Neural cell (in vitro differentiated cells): ENCODE measurements around the gene BCAS1. TPM values are rescaled to one million over a fixed set of nuclear protein-coding genes. Genes with fewer than 3 reads are reported as not detected.

ENCODE experiments used
- H2AFZ ChIP-seq: fragments of 200-600, 300-800 bp; sonication (generic), shearing (Covaris generic); 2 replicates; pipeline ENCODE4 v1.6.0; 2014; ENCODE audit warnings: low read depth, mild to moderate bottlenecking, antibody characterized with exemption, low read length, moderate library complexity
- H3F3A ChIP-seq: fragments of 200-600 bp; shearing (Covaris generic); 2 replicates; pipeline ENCODE4 v1.6.1; 2016; ENCODE audit warnings: mild to moderate bottlenecking, moderate library complexity, mixed read lengths, antibody characterized with exemption, low read length; ENCODE audit not compliant: insufficient read depth, poor library complexity, severe bottlenecking
- H3K27ac ChIP-seq: fragments of 200-600, 300-800 bp; sonication (generic), shearing (Covaris generic); 2 replicates; pipeline ENCODE4 v1.5.1; 2014; ENCODE audit warnings: mild to moderate bottlenecking, low read length, moderate library complexity
- H3K27me3 ChIP-seq: fragments of 300-800, 200-600 bp; sonication (generic), shearing (Covaris generic); 2 replicates; pipeline ENCODE4 v1.6.0; 2014; ENCODE audit warnings: mild to moderate bottlenecking, low read depth, low read length, moderate library complexity; ENCODE audit not compliant: insufficient read depth
- H3K36me3 ChIP-seq: fragments of 300-800, 200-600 bp; sonication (generic), shearing (Covaris generic); 2 replicates; pipeline ENCODE4 v1.5.1; 2014; ENCODE audit warnings: mild to moderate bottlenecking, antibody characterized with exemption, low read length, moderate library complexity; ENCODE audit not compliant: insufficient read depth
- H3K4me2 ChIP-seq: fragments of 300-800, 200-600 bp; sonication (generic), shearing (Covaris generic); 2 replicates; pipeline ENCODE4 v1.6.0; 2014; ENCODE audit warnings: mild to moderate bottlenecking, low read length
- H3K4me3 ChIP-seq: fragments of 300-800, 200-600 bp; sonication (generic), shearing (Covaris generic); 2 replicates; pipeline ENCODE4 v1.5.1; 2014; ENCODE audit warnings: mild to moderate bottlenecking, low read length, moderate library complexity
- H3K79me2 ChIP-seq: fragments of 200-600 bp; shearing (Covaris generic); replicated peaks from 2 replicates; pipeline ENCODE4 v1.6.0; 2014; ENCODE audit warnings: mild to moderate bottlenecking, low read length, moderate library complexity; ENCODE audit not compliant: insufficient read depth
- H3K9ac ChIP-seq: fragments of 300-800, 200-600 bp; sonication (generic), shearing (Covaris generic); 2 replicates; pipeline ENCODE4 v1.6.1; 2016; ENCODE audit warnings: mild to moderate bottlenecking, low read length, mixed read lengths
- H3K9me2 ChIP-seq: fragments of 200-600 bp; shearing (Covaris generic); 2 replicates; pipeline ENCODE4 v1.6.1; 2016; ENCODE audit warnings: mild to moderate bottlenecking, low read length, mixed read lengths; ENCODE audit not compliant: insufficient read depth
- H3K9me3 ChIP-seq: fragments of 200-600, 300-800 bp; sonication (generic), shearing (Covaris generic); 2 replicates; pipeline ENCODE4 v1.6.1; 2016; ENCODE audit warnings: mild to moderate bottlenecking, mixed run types, low read length, moderate library complexity, mixed read lengths
- H4K20me1 ChIP-seq: fragments of 200-600 bp; shearing (Covaris generic); 2 replicates; pipeline ENCODE4 v1.6.1; 2016; ENCODE audit warnings: mild to moderate bottlenecking, mixed run types; ENCODE audit not compliant: insufficient read depth
- CTCF ChIP-seq: fragments of 450-650 bp; IDR thresholded peaks from 2 replicates; pipeline ENCODE4 v1.5.1; 2014; ENCODE audit warnings: antibody characterized with exemption, mild to moderate bottlenecking, moderate library complexity; ENCODE audit not compliant: poor library complexity, severe bottlenecking
- EP300 ChIP-seq: fragments of 450-650 bp; conservative IDR thresholded peaks from 2 replicates; pipeline ENCODE4 v1.6.1; 2014; ENCODE audit warnings: antibody characterized with exemption, mild to moderate bottlenecking, moderate library complexity; ENCODE audit not compliant: poor library complexity, severe bottlenecking
- EZH2 ChIP-seq: fragments of 200-600, 300-800 bp; shearing (Covaris generic), sonication (generic); IDR thresholded peaks from 2 replicates; pipeline ENCODE4 v1.6.1; 2014; ENCODE audit warnings: antibody characterized with exemption, low read length, borderline replicate concordance, mild to moderate bottlenecking; ENCODE audit not compliant: insufficient read depth, poor library complexity, severe bottlenecking
- MXI1 ChIP-seq: fragments of 450-650 bp; conservative IDR thresholded peaks from 2 replicates; pipeline ENCODE4 v1.6.1; 2014; ENCODE audit warnings: antibody characterized with exemption, mild to moderate bottlenecking; ENCODE audit not compliant: poor library complexity, severe bottlenecking
- POLR2AphosphoS5 ChIP-seq: IDR thresholded peaks from 2 replicates; pipeline ENCODE4 v1.6.1; 2012
- RAD21 ChIP-seq: fragments of 450-650 bp; conservative IDR thresholded peaks from 2 replicates; pipeline ENCODE4 v1.6.1; 2014; ENCODE audit warnings: antibody characterized with exemption, mild to moderate bottlenecking, moderate library complexity
- REST ChIP-seq: IDR thresholded peaks from 2 replicates; pipeline ENCODE4 v1.6.1; 2012; ENCODE audit warnings: borderline replicate concordance
- SMC3 ChIP-seq: fragments of 450-650 bp; conservative IDR thresholded peaks from 2 replicates; pipeline ENCODE4 v1.6.1; 2014; ENCODE audit warnings: antibody characterized with exemption, mild to moderate bottlenecking, moderate library complexity; ENCODE audit not compliant: poor library complexity
- TAF1 ChIP-seq: IDR thresholded peaks from 2 replicates; pipeline ENCODE4 v1.6.1; 2012; ENCODE audit warnings: low read depth
- polyA plus RNA-seq: library from polyadenylated mRNA; depleted of rRNA; stranded (reverse); fragments of >200 nt; gene quantifications from 2 replicates; pipeline ENCODE4 v1.2.3, GENCODE V29; 2014

The BCAS1 gene
- polyA plus RNA-seq, 1 donor from 2014 or later = not detected

GRCh38 chr20:53989401-53989800 lies 81.0 kb downstream of the BCAS1 start:
- H3K4me3 ChIP-seq = no peak overlapping the region
- H3K9me2 ChIP-seq = no peaks in the 10 kb centered on the region
- no peak overlapping the region for H3K4me2 ChIP-seq
- H3K9me3 ChIP-seq = no peaks in the 10 kb centered on the region
- TF ChIP-seq REST (no peak), MXI1 (no peak), TAF1 (no peak), CTCF (no peak), EZH2 (no peak), RAD21 (no peak), EP300 (no peak), SMC3 (no peak), POLR2AphosphoS5 (no peak)
- no peaks in the 10 kb centered on the region for H3K27me3 ChIP-seq
- H3K9ac ChIP-seq = no peak overlapping the region
- H3K36me3 ChIP-seq = no peaks in the 10 kb centered on the region
- H2AFZ ChIP-seq = no peak overlapping the region
- H3F3A ChIP-seq = no peaks in the 10 kb centered on the region
- no peak overlapping the region for H3K27ac ChIP-seq
- no peaks in the 10 kb centered on the region for H4K20me1 ChIP-seq
- no peaks in the 10 kb centered on the region for H3K79me2 ChIP-seq

- Histone ChIP-seq H3K9me2 (no peaks in the 10 kb centered on the region), H3K4me2 (no peak overlapping the region), H4K20me1 (no peaks in the 10 kb centered on the region), H3K79me2 (no peaks in the 10 kb centered on the region), H3K36me3 (no peaks in the 10 kb centered on the region), H3K4me3 (no peak overlapping the region), H3K27ac (no peak overlapping the region), H3K27me3 (no peaks in the 10 kb centered on the region), H3K9me3 (no peaks in the 10 kb centered on the region), H2AFZ (no peak overlapping the region), H3K9ac (no peak overlapping the region), H3F3A (no peaks in the 10 kb centered on the region)
- no peak for TF ChIP-seq EZH2
- no peak for TF ChIP-seq CTCF
- TF ChIP-seq EP300 = no peak
- TF ChIP-seq TAF1 = no peak
- TF ChIP-seq SMC3 = no peak
- no peak for TF ChIP-seq REST
- TF ChIP-seq MXI1 = no peak
- no peak for TF ChIP-seq RAD21
- no peak for TF ChIP-seq POLR2AphosphoS5
These were observed 84.2 kb downstream of the BCAS1 start for GRCh38 chr20:53986037-53986650.
